Upper lobe of left lung (tissue), 4 donors: Measurements from ENCODE around the gene CERK.

Source experiments
- CTCF ChIP-seq, 6 experiments: fragments of 450-650 bp in 4 of 6; fragments of 200-600 bp in 2 of 6; sonication (generic) in 2 of 6; IDR thresholded peaks; one replicate each; pipeline ENCODE4 v1.5.1; 2016 to 2019; ENCODE audit warnings: antibody characterized with exemption in 6 of 6
- POLR2A ChIP-seq, 4 donors: fragments of 450-650 bp; IDR thresholded peaks; one replicate each; pipeline ENCODE4 v1.5.1; 2016 to 2017; ENCODE audit warnings: antibody characterized with exemption in 4 of 4, mild to moderate bottlenecking in 2 of 4
- POLR2AphosphoS5 ChIP-seq, 2 donors: sonication (generic); formaldehyde crosslinking; IDR thresholded peaks; one replicate each; pipeline ENCODE4 v1.5.1; 2017; ENCODE audit warnings: antibody characterized with exemption in 2 of 2

GRCh38 chr22:46669201-46669600 lies 68.9 kb downstream of the CERK start:
- TF ChIP-seq POLR2A (IDR thresholded peaks at IDR 0.05) (no peak), CTCF (IDR thresholded peaks at IDR 0.05) (no peak), POLR2AphosphoS5 (IDR thresholded peaks at IDR 0.05) (no peak)
